Endodermal cell (in vitro differentiated cells): ENCODE results near the gene CDH20. TPM values are rescaled to one million over a fixed set of nuclear protein-coding genes. Genes with fewer than 3 reads are reported as not detected.

ENCODE experiments used
- DNase-seq: peaks from one replicate; pipeline ENCODE4 v3.0.0-alpha.2; 2017
- H3K27ac ChIP-seq: 2 replicates; pipeline ENCODE4 v1.5.1; 2013; ENCODE audit warnings: mild to moderate bottlenecking, low read depth, low read length, moderate library complexity
- H3K27me3 ChIP-seq: 2 replicates; pipeline ENCODE4 v1.6.1; 2013; ENCODE audit warnings: mild to moderate bottlenecking, low read length, moderate library complexity; ENCODE audit not compliant: insufficient read depth, control insufficient read depth, poor library complexity, severe bottlenecking
- H3K36me3 ChIP-seq: 2 replicates; pipeline ENCODE4 v1.7.0; 2013; ENCODE audit warnings: mild to moderate bottlenecking, low read length, moderate library complexity; ENCODE audit not compliant: control insufficient read depth, insufficient read depth
- H3K4me1 ChIP-seq: one replicate; pipeline ENCODE4 v1.7.0; 2013; ENCODE audit warnings: low read length; ENCODE audit not compliant: control insufficient read depth, insufficient read depth
- H3K4me3 ChIP-seq: 2 replicates; pipeline ENCODE4 v1.5.1; 2013; ENCODE audit warnings: mild to moderate bottlenecking, low read length, moderate library complexity
- H3K9ac ChIP-seq: 2 replicates; pipeline ENCODE4 v1.6.1; 2013; ENCODE audit warnings: mild to moderate bottlenecking, low read length, moderate library complexity; ENCODE audit not compliant: poor library complexity, severe bottlenecking; ENCODE audit errors: extremely low read depth
- H3K9me3 ChIP-seq: 2 replicates; pipeline ENCODE4 v1.6.1; 2013; ENCODE audit warnings: mild to moderate bottlenecking, low read length, moderate library complexity; ENCODE audit not compliant: control insufficient read depth
- H3K27ac Mint-ChIP-seq: 2 replicates; pipeline ENCODE4 v1.8.0; 2020; ENCODE audit warnings: mixed read lengths
- H3K27me3 Mint-ChIP-seq: 2 replicates; pipeline ENCODE4 v1.8.0; 2021; ENCODE audit warnings: mild to moderate bottlenecking, mixed read lengths; ENCODE audit not compliant: insufficient read depth
- H3K36me3 Mint-ChIP-seq: 2 replicates; pipeline ENCODE4 v1.8.0; 2020; ENCODE audit warnings: low read depth, mixed read lengths
- H3K4me1 Mint-ChIP-seq: 2 replicates; pipeline ENCODE4 v1.8.0; 2020; ENCODE audit warnings: mixed read lengths
- H3K4me3 Mint-ChIP-seq: 2 replicates; pipeline ENCODE4 v1.8.0; 2020; ENCODE audit warnings: mild to moderate bottlenecking, moderate library complexity, mixed read lengths
- H3K9me3 Mint-ChIP-seq: 2 replicates; pipeline ENCODE4 v1.8.0; 2020; ENCODE audit warnings: mild to moderate bottlenecking, mixed read lengths
- WGBS, 2 experiments: methylation state at CpG; one replicate each; pipeline versions ENCODE4 v1.1.5 to v1.1.7; 2013; ENCODE audit warnings: missing lambda C conversion rate in 2 of 2, mixed read lengths in 1 of 2; ENCODE audit not compliant: insufficient coverage in 1 of 2, insufficient read length in 1 of 2; 5-methylcytosine and 5-hydroxymethylcytosine counted together
- total RNA-seq, 2 donors: library from RNA; stranded (reverse); fragmentation: NEBNext Ultra II Directional in 1 of 2; extraction: Animal tissue kit (Norgen Biotek cat#: 25700) in 1 of 2; gene quantifications; 2 replicates in 1 of 2; 3 replicates in 1 of 2; pipeline ENCODE4 v1.2.1, GENCODE V29; 2021
- TF ChIP-seq, protein P1 (sequence below): fragments of 200-600 bp; sonication (generic); conservative IDR thresholded peaks from 2 replicates; pipeline ENCODE4 v1.5.0; 2021; ENCODE audit warnings: antibody characterized with exemption, mild to moderate bottlenecking

Gene CDH20
- total RNA-seq, 2 donors from 2014 or later, result 0.11 to 0.75 TPM

DNA sequence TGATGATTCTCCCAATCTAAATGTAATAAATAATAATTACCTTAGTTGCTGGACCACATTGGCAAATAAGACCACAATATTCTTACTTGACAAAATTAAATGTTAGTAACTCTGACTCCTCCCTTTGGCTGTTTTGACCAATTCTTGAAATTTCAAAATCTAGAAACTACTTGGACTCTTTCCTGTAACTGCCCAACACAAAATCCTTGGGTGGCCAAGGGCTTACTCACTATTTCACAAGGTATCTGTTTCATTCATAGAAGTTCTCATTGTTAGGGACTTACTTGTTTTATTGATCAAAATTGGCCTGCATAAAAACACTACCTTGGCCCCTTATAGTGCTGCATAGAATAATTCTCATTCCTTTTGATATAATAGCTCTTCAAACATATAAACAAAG lies 19.4 kb downstream of the CDH20 start:
- H3K4me1 ChIP-seq, result no peaks in the 10 kb centered on the region
- no peak overlapping the region for H3K27ac ChIP-seq
- Mint-ChIP-seq H3K36me3 (no peaks in the 10 kb centered on the region), H3K4me1 (peaks cover 3% of the 10 kb centered on the region), H3K4me3 (no peak overlapping the region), H3K27ac (no peak overlapping the region), H3K27me3 (no peaks in the 10 kb centered on the region), H3K9me3 (no peaks in the 10 kb centered on the region)
- no peak for DNase-seq
- no peaks in the 10 kb centered on the region for H3K27me3 ChIP-seq
- H3K4me3 ChIP-seq, result no peak overlapping the region
- H3K36me3 ChIP-seq, result no peaks in the 10 kb centered on the region
- TF ChIP-seq, protein P1, sequence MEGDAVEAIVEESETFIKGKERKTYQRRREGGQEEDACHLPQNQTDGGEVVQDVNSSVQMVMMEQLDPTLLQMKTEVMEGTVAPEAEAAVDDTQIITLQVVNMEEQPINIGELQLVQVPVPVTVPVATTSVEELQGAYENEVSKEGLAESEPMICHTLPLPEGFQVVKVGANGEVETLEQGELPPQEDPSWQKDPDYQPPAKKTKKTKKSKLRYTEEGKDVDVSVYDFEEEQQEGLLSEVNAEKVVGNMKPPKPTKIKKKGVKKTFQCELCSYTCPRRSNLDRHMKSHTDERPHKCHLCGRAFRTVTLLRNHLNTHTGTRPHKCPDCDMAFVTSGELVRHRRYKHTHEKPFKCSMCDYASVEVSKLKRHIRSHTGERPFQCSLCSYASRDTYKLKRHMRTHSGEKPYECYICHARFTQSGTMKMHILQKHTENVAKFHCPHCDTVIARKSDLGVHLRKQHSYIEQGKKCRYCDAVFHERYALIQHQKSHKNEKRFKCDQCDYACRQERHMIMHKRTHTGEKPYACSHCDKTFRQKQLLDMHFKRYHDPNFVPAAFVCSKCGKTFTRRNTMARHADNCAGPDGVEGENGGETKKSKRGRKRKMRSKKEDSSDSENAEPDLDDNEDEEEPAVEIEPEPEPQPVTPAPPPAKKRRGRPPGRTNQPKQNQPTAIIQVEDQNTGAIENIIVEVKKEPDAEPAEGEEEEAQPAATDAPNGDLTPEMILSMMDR, result no peak
- no peaks in the 10 kb centered on the region for H3K9me3 ChIP-seq
- H3K9ac ChIP-seq, result no peak overlapping the region

DNA sequence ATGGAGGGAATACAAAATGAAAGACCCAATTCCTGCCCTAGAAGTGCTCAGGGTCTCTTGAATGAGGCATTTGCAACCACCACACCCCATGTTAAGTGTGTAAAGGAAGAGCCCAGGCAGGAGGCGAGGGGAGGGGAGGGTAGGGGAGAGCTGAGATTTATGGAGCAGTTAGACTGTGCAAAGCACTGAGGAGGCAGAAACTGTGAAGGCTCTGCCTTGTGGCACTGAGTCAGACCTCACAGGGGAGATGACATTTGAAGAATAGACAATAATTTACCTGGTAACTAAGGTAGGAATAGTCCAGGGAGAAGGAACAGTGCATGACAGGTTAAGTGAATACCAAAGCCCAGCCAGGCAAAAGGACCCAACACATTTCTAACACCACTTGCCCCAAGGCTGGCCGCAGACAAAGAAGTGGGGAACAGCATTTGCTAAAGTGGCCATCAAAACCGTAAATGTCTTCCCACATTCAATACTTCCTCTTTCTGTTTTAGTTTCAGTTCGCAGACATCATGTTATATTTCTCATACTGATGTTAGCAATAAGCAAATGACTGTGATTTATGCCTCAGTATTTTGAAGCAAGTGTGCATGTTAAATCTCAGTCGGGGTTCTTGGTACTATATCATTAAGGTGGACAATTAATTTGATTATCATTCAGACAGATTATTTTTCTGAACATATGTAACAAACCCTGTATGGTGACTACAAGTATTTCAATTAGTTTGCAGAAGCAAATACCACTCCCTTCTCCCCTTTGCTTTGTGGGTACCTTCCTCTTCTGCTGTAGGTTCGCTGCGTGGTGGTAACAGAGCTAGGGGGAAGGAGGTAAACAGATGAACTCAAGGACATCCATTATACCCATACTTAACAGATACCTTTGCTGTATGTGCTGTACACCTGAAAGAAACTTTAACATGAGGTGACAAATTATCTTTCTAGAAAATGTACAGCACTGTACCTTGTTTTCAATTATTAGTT lies 27.5 kb downstream of the CDH20 start:
- no peak overlapping the region for H3K4me3 Mint-ChIP-seq
- no peaks in the 10 kb centered on the region for H3K9me3 ChIP-seq
- H3K27ac Mint-ChIP-seq, result no peak overlapping the region
- no peak for DNase-seq
- TF ChIP-seq, protein P1, result no peak
- H3K36me3 Mint-ChIP-seq, result no peaks in the 10 kb centered on the region
- no peaks in the 10 kb centered on the region for H3K9me3 Mint-ChIP-seq
- 85 to 100% methylated on average over 2 to 7 of the region's 7 CpGs for WGBS, 2 experiments
- no peak overlapping the region for H3K4me3 ChIP-seq
- no peak overlapping the region for H3K27ac ChIP-seq
- H3K4me1 Mint-ChIP-seq, result no peaks in the 10 kb centered on the region
- no peaks in the 10 kb centered on the region for H3K27me3 ChIP-seq
- H3K9ac ChIP-seq, result no peak overlapping the region
- H3K27me3 Mint-ChIP-seq, result no peaks in the 10 kb centered on the region
- no peaks in the 10 kb centered on the region for H3K4me1 ChIP-seq
- no peaks in the 10 kb centered on the region for H3K36me3 ChIP-seq

DNA sequence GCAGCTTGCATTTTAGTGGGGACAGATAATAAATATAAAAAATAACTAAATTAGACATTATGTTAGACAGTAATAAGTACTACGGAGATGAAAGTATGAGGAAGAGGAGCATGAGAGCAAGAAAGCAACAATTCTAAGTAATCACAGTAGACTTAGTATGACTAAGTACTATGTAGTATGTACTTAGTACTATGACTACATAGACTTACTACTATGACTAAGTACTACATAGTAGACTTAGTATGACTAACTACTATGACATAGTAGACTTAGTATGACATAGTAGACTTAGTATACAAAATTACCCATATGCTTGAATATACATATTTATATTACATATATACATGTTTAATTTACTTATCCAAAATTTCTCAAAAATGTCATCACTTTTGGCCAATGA lies 29.3 kb downstream of the CDH20 start:
- Histone ChIP-seq H3K9ac (no peak overlapping the region), H3K4me1 (no peaks in the 10 kb centered on the region), H3K36me3 (no peaks in the 10 kb centered on the region), H3K9me3 (no peaks in the 10 kb centered on the region), H3K27ac (no peak overlapping the region), H3K4me3 (no peak overlapping the region), H3K27me3 (no peaks in the 10 kb centered on the region)
- Mint-ChIP-seq H3K27ac (no peak overlapping the region), H3K27me3 (no peaks in the 10 kb centered on the region), H3K4me1 (no peaks in the 10 kb centered on the region), H3K9me3 (no peaks in the 10 kb centered on the region), H3K36me3 (no peaks in the 10 kb centered on the region), H3K4me3 (no peak overlapping the region)
- no peak for DNase-seq
- 75% methylated on average over 1 of the region's 1 CpG; no CpG with 5 or more reads in 1 of the 2 experiments for WGBS, 2 experiments
- TF ChIP-seq, protein P1, result no peak
